Measurements from ENCODE around the gene NEK3.
"Not testable (repeated sequence)": the region's sequence is repeated elsewhere in the genome, so short reads cannot be mapped to it uniquely, and the experiment has no call there.

The NEK3 gene

GRCh38 chr13:52171686-52172085 is 12.3 kb upstream of the NEK3 start:
- intact Hi-C loops (cut with DNase I) = not testable (repeated sequence)

DNA sequence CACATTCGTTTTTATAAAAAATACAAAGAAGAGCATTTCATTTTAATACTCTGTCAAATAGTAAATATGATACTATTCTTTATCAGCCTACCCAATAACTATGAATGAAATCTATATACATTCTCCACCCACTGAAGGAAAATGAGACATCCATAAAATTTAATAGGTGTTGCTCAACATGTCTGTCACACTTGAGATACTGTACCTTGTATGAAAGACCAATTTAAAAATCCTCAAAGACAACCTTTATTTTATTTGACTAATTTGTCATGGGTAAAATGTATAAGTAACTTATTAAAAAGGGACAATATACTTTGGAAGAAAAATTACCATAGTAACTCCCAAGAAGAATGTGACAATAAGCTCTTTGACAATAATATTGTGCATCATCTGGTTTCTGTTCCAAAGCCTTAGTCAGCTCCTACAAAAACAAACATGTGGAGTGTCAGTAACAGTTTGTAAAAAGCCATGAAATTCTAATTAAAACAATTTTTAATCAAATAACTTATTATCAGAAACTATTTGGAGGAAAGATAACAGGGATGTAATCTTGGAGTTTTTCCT is 11.5 kb upstream of the NEK3 start:
- DNase-seq; intact Hi-C loops (cut with DNase I): not testable (repeated sequence)

More at GRCh38 chr13:52171686-52172085, 12.3 kb upstream of the NEK3 start:
- not testable (repeated sequence) for DNase-seq

- DNase-seq = no peak
- intact Hi-C loops (cut with DNase I) = no loop called here
Observed at GRCh38 chr13:52169839-52170238, 10.4 kb upstream of the NEK3 start.

DNA sequence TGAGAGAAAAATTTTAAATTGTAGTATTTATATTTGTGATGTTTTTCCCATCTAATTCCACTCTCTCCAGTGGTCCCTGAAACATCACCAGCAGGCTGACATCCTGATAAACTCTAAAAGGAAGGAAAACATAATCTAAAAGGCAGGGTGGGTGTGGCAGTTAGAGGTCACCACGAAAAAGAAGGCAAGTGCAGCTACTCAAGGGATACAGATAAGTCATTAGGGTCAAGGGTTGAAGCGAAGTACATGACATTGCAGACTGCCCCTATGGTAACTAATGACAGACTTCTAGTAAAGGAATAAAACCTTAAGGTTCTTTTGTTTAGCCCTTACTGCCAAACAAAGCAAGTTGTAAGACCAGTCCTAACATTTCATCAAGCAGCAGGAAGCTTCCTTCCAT is 6.0 kb upstream of the NEK3 start:
- no peak for DNase-seq
- intact Hi-C loops (cut with DNase I) = no loop called here

- intact Hi-C loops (cut with DNase I) = no loop called here
- DNase-seq = peak in 7 of 42 donors; percentile 8 to 45 (median 30)
Observed at GRCh38 chr13:52164989-52165388, 5.6 kb upstream of the NEK3 start.

GRCh38 chr13:52163878-52164277 is 4.5 kb upstream of the NEK3 start:
- intact Hi-C loops (cut with DNase I) = not testable (repeated sequence)
- peak in 1 of 42 donors; percentile 9 for DNase-seq

DNA sequence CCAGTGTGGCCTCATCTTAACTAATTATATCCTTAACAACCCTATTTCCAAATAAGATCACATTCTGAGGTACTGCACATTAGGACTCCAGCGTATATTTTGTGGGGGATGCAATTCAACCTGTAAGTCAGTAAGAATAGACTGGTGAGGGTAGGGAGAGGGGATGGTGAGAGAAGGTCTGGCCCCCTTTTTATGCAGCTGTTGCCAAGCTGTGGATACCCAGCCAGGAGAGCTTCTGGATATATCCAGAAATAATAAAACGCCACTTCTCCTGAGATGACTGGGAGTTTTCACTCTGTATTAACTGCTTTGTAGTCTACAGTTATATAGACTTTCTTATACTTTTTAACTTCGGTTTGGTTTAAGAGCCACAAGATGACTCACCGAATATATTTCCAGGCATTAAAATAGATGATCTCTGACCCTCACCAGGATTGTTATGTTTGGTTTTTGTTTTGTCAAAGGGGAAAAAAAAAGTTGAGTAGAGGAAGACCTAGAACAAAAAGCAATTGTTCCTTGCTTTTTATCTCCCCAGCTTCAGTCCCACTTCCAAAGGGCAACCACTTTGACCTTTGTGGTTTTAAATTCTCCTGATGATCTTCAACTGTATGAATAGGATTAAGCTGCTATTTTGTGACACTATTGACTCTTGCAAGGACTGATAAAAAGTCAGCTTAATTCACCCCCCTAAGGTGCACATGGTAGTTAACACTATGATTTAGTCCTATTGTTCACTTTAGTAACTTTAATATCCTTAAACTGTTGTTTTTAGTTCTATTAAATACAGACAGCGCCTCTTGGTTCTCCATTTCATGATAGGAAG is 3.1 kb upstream of the NEK3 start:
- intact Hi-C loops (cut with DNase I) = no loop called here
- no peak for DNase-seq

DNA sequence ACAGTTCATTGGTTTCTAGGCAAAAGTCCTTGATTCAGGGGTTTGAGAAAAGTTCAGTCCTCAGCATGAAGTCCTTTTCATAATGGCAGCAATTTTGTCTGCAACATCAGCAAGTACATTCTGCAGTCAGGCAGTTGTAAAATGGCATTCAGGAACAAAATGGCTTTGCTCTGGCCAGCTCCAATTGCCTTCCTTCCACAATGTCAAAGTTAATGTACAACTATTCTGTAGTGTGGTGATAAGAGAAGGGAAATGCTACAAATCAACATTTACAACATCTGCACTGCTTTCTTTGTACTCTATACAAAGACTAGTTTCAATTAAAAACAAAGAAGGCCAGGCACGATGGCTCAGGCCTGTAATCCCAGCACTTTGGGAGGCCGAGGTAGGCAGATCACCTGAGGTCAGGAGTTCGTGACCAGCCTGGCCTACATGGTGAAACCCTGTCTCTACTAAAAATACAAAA is 1.8 kb upstream of the NEK3 start:
- intact Hi-C loops (cut with DNase I) = no loop called here
- no peak for DNase-seq

DNA sequence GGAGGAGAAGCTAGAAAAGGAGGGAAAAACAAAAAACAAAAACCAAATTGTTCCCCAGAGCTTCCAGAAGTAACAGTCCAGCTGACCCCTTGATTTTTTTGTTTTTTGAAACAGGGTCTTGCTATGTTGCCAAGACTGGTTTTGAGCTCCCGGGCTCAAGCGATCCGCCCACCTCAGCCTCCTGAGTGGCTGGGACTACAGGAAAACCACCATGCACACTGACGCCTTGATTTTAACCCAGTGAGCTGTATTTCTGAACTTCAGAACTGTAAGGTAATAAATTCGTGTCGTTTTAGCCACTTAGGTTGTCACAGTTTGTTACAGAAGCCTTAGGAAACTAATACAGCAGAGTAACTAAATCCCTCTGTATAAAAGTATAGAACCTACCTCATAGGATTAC is 1.1 kb upstream of the NEK3 start:
- intact Hi-C loops (cut with DNase I) = no loop called here
- no peak for DNase-seq

GRCh38 chr13:52160053-52160452 is 656 bp upstream of the NEK3 start:
- intact Hi-C loops (cut with DNase I) = no loop called here
- no peak for DNase-seq

DNA sequence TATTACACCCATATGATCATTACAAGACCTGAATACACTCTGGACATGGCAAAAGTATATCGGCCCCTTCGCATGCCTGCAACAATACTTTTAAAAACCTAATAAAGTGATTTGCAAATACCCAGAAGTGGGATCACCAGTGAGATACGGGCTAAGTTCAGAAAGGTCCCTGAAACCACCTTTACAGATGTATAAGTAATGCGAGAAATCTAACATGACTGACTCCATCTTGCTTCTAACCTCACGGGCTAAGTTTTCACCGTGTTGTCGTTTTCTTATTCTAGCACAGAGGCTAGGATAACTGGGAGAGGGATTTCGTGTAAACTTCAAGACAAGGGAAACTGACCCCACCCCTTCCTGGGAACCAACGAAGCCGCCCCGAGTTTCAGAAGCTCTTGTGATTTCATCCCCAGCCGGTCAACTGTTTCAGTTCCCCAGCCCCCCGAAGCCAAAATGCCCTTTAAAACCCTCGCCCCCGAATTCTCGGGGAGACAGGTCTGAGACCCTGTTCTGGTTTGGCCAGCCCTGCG is 703 bp downstream of the NEK3 start:
- intact Hi-C loops (cut with DNase I) = no loop called here
- DNase-seq = peak in 22 of 42 donors; percentile 15 to 69 (median 36)

DNA sequence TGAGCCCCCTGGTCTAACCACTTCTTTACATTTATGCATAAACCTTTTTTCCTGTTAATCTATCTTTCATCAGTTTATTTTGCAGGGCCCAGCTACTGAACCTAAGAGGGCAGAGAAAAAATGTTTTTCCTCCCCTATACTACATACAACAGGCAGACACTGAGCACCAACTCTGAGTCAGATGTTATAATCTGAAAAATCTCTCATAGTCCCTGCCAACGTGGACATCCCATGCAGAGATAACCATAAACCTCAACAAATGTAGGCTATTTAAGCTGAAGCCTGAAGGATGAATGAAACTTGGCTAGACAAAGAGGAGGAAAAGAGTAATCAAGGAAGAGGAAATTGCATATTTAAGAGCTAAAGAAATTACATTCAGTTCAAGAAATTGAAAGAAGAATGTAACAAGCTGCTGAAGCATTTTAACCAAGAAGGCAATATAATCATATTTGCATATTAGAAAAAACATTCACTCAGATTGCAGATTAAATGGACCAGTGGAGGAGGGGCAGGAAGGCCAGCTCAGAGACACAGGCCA is 2.6 kb downstream of the NEK3 start:
- intact Hi-C loops (cut with DNase I) = no loop called here
- no peak for DNase-seq

GRCh38 chr13:52155177-52155576 is 4.2 kb downstream of the NEK3 start:
- intact Hi-C loops (cut with DNase I) = no loop called here
- no peak for DNase-seq

DNA sequence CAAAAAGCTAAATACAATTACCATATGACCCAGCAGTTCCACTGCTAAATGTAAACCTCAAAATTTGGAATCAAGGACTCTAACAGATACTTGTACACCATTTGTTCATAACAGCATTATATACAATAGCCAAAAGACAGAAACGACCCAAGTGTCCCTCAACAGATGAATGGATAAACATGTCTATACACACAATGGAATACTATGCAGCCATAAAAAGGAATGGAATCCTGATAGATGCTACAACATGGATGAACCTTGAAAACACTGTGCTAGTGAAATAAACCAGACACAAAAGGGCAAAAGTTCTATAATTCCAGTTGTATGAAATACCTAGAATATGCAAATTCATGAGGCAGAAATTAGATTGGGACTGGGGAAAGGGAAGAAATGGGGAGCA is 12.2 kb downstream of the NEK3 start:
- no peak for DNase-seq
- intact Hi-C loops (cut with DNase I) = no loop called here

GRCh38 chr13:52141299-52141698 is 18.1 kb downstream of the NEK3 start:
- DNase-seq = no peak
- intact Hi-C loops (cut with DNase I) = no loop called here

GRCh38 chr13:52137489-52137888 is 21.9 kb downstream of the NEK3 start:
- intact Hi-C loops (cut with DNase I) = loop anchor here (10.0 kb wide), 1 partner anchor 323 kb away; no protein-coding TSS in a partner anchor
- DNase-seq = peak in 2 of 42 donors; percentile 13 to 15

DNA sequence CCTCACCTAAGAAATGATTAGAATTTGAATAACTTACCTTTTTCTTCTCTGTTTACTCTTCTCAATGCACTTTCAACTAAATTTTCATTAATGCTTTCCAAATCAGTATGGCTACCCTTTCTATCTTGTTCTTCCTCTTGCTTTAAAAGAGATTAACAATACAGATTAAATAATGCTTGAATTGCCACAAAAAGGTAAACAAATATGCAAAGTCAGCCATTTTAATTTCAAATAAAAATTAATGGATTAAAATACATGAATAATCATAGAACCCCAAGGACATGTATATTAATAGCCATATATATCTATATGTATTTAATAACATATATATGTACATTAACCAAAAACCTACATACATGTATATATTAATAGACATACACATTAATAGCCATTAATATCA is 22.6 kb downstream of the NEK3 start:
- intact Hi-C loops (cut with DNase I) = loop anchor here (10.0 kb wide), 1 partner anchor 322 kb away; no protein-coding TSS in a partner anchor
- no peak for DNase-seq

DNA sequence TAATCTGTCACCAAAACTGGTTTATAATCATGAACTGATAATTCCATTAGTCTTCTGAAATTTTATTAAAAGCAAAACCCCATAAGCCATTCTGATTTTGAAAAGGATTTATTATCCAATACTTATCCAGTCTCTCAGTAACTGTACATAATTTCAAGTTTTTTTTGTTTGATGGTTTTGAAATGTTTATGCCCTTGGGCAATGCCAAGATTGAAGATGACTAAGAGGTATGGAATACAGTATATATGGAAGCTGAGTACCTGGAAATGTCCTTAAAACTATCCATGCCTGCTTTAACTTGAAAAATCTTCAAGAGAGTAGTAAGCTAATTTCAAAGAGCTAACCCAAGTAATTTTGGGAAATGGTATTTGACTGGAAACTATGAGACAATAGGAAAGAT is 28.8 kb downstream of the NEK3 start:
- no peak for DNase-seq
- intact Hi-C loops (cut with DNase I) = loop anchor here (5.0 to 10.0 kb wide), 2 partner anchors 62 to 316 kb away; no protein-coding TSS in a partner anchor

GRCh38 chr13:52128714-52129700 is 30.4 kb downstream of the NEK3 start, which contains the start of gene NEK5:
Gene NEK5 (minus strand): TSS chr13:52129073. CDS start chr13:52127482, 1,591 bp downstream.
- intact Hi-C loops (cut with DNase I) = loop anchor here (5.0 kb wide), 2 partner anchors 117 to 132 kb away; partner anchors contain the start of genes ALG11 and ATP7B

More at GRCh38 chr13:52128714-52129700, 30.4 kb downstream of the NEK3 start, which contains the start of gene NEK5:
- DNase-seq = peak; percentile 14 to 83 (median 67)

Data from head of caudate nucleus (tissue), 42 donors.